ENCODE measurements around the gene LPCAT2.

- TF ChIP-seq POLR2A (IDR thresholded peaks at IDR 0.05; ENCODE audit: low read depth, low read length), result no peak
- no peak for TF ChIP-seq TAF1 (IDR thresholded peaks at IDR 0.05; ENCODE audit: low read depth, low read length)
- no peak for TF ChIP-seq POLR2AphosphoS5 (IDR thresholded peaks at IDR 0.05; ENCODE audit: low read depth, low read length)
- no peak for TF ChIP-seq POU2F2 (IDR thresholded peaks at IDR 0.05; ENCODE audit: low read depth, low read length)
- TF ChIP-seq PAX5 (IDR thresholded peaks at IDR 0.05; ENCODE audit: insufficient read depth, low read length, severe bottlenecking), result no peak
- no peak for TF ChIP-seq SPI1 (IDR thresholded peaks at IDR 0.05; ENCODE audit: low read depth, low read length)
These were observed 89.1 kb downstream of the LPCAT2 start for GRCh38 chr16:55597928-55598327.

Measured in GM12891 (cell line).